K562 (cell line): Measurements from ENCODE around the gene PLOD1. TPM values are rescaled to one million over a fixed set of nuclear protein-coding genes. Genes with fewer than 3 reads are reported as not detected.
A peak's percentile ranks its signal among the peaks of the same experiment; 100 is the strongest.

Experiments used
- AFF1 ChIP-seq, 2 experiments: fragments of 450-650 bp; IDR thresholded peaks; 2 replicates each; pipeline ENCODE4 v1.6.1; 2018; ENCODE audit warnings: mild to moderate bottlenecking in 2 of 2, low read depth in 1 of 2; ENCODE audit not compliant: partially characterized antibody in 2 of 2
- EHMT2 ChIP-seq: fragments of 450-650 bp; IDR thresholded peaks from 2 replicates; pipeline ENCODE4 v1.6.1; 2018; ENCODE audit warnings: antibody characterized with exemption
- MCM2 ChIP-seq: fragments of 450-650 bp; IDR thresholded peaks from 2 replicates; pipeline ENCODE4 v1.6.1; 2017; ENCODE audit warnings: low read depth, mild to moderate bottlenecking
- NCOA6 ChIP-seq: fragments of 450-650 bp; IDR thresholded peaks from 2 replicates; pipeline ENCODE4 v1.6.1; 2017; ENCODE audit warnings: mild to moderate bottlenecking
- PRMT5 ChIP-seq: sonication (generic); formaldehyde crosslinking; IDR thresholded peaks from 2 replicates; pipeline ENCODE4 v1.5.0; 2020; ENCODE audit warnings: missing genetic modification reagents
- RNF2 ChIP-seq: sonication (generic); IDR thresholded peaks from 2 replicates; pipeline ENCODE4 v1.6.1; 2016
- SP1 ChIP-seq: sonication (generic); formaldehyde crosslinking; IDR thresholded peaks from 2 replicates; pipeline ENCODE4 v1.8.1; 2022; ENCODE audit warnings: mild to moderate bottlenecking, missing genetic modification reagents
- XRCC5 ChIP-seq: fragments of 200-400 bp; formaldehyde crosslinking; IDR thresholded peaks from 2 replicates; pipeline ENCODE4 v1.6.1; 2017; ENCODE audit warnings: low read depth, mild to moderate bottlenecking, low read length
- YY1 ChIP-seq, 3 experiments: IDR thresholded peaks; 2 replicates each; pipeline ENCODE4 v1.6.1; 2011; ENCODE audit warnings: low read length in 2 of 3, mild to moderate bottlenecking in 2 of 3, moderate library complexity in 2 of 3, borderline replicate concordance in 1 of 3, control low read depth in 1 of 3, low read depth in 1 of 3; ENCODE audit not compliant: insufficient read depth in 3 of 3, insufficient replicate concordance in 2 of 3, control insufficient read depth in 1 of 3, insufficient read length in 1 of 3; ENCODE audit errors: extremely low read depth in 1 of 3
- ZBTB40 ChIP-seq, 2 experiments: fragments of 450-650 bp in 1 of 2; sonication (generic) in 1 of 2; formaldehyde crosslinking in 1 of 2; IDR thresholded peaks; 2 replicates each; pipeline versions ENCODE4 v1.7.1 to v1.9.0; 2016 to 2022; ENCODE audit warnings: inconsistent platforms in 1 of 2, mild to moderate bottlenecking in 1 of 2, missing genetic modification reagents in 1 of 2
- ZBTB7A ChIP-seq: IDR thresholded peaks from 2 replicates; pipeline ENCODE4 v1.6.1; 2011; ENCODE audit warnings: low read depth, mild to moderate bottlenecking, low read length, moderate library complexity, borderline replicate concordance; ENCODE audit not compliant: control insufficient read depth
- ZNF12 ChIP-seq: sonication (generic); formaldehyde crosslinking; IDR thresholded peaks from 2 replicates; pipeline ENCODE4 v1.4.0; 2020; ENCODE audit warnings: mild to moderate bottlenecking, missing genetic modification reagents
- polyA plus RNA-seq, 8 experiments: library from polyadenylated mRNA; depleted of rRNA in 4 of 8; stranded (reverse) in 5 of 8; unstranded in 3 of 8; fragments of >200 nt; fragmentation: Nextera tagmentation in 2 of 8; fragmentation: Illumina TruSeq in 1 of 8; extraction: Ambion mirVana in 2 of 8; extraction: Trizol in 1 of 8; gene quantifications; 2 replicates each; pipeline versions ENCODE4 v1.2.1 to v1.2.3, GENCODE V29; 2011 to 2014; ENCODE audit warnings: inconsistent platforms in 1 of 8, missing spikeins in 1 of 8
- total RNA-seq, 7 experiments: library from RNA; depleted of rRNA in 6 of 7; stranded (reverse); fragments of >200 nt in 6 of 7; fragmentation: Illumina TruSeq in 2 of 7; extraction: Trizol in 2 of 7; gene quantifications; 2 replicates each; pipeline versions ENCODE4 v1.2.1 to v1.2.3, GENCODE V29; 2011 to 2021; ENCODE audit warnings: low replicate concordance in 1 of 7

PLOD1 gene
- total and polyA plus RNA-seq, 9 of the 15 experiments (the other 6 are each of a cell fraction or from before 2014, with no cell fraction given) = 16.6 to 90.8 (median 52.7) TPM

- no peak for TF ChIP-seq ZBTB40 (IDR thresholded peaks at IDR 0.05)
- TF ChIP-seq ZBTB40 (CRISPR knock-in tag; IDR thresholded peaks at IDR 0.05) = no peak
- TF ChIP-seq RNF2 = no peak
- TF ChIP-seq MCM2 = no peak
- 0 out of 2 replicates have a peak, but pooled peaks have one; percentile 51 for TF ChIP-seq XRCC5
- no peak for TF ChIP-seq NCOA6
- TF ChIP-seq ZNF12 (CRISPR knock-in tag) = 0 out of 2 replicates have a peak, but pooled peaks have one; percentile 54
- peak in 1 of 2 experiments; percentile 57 for TF ChIP-seq AFF1 (IDR thresholded peaks at IDR 0.05; ENCODE audit: low read depth in 1 of 2, partially characterized antibody in 2 of 2)
- 0 out of 2 replicates have a peak, but pooled peaks have one; percentile 25 for TF ChIP-seq SP1
- TF ChIP-seq ZBTB7A = no peak
- 0 out of 2 replicates have a peak, but pooled peaks have one; percentile 62 for TF ChIP-seq PRMT5 (CRISPR knock-in tag)
- no peak for TF ChIP-seq YY1 (IDR thresholded peaks at IDR 0.05; ENCODE audit: borderline replicate concordance in 1 of 3, control insufficient read depth in 1 of 3, extremely low read depth in 1 of 3, insufficient read depth in 3 of 3, insufficient read length in 1 of 3, insufficient replicate concordance in 2 of 3, low read depth in 1 of 3, low read length in 2 of 3)
- TF ChIP-seq EHMT2 = peak; percentile 91
Observed at GRCh38 chr1:11898831-11899467, 35.6 kb upstream of the PLOD1 start (continued).
